SK-N-SH (cell line): Measurements from ENCODE around the gene IL3.

ENCODE experiments used
- CTCF ChIP-seq: fragments of 200-600 bp; sonication (generic); IDR thresholded peaks from 2 replicates; pipeline ENCODE4 v1.6.1; 2017; ENCODE audit warnings: antibody characterized with exemption, mild to moderate bottlenecking, moderate library complexity
- EP300 ChIP-seq, 2 experiments: IDR thresholded peaks; 2 replicates each; pipeline versions ENCODE4 v1.4.0 to v1.6.1; 2012; ENCODE audit warnings: borderline replicate concordance in 1 of 2, low read depth in 1 of 2, low read length in 1 of 2
- EZH2phosphoT487 ChIP-seq: fragments of 200-600 bp; sonication (generic); IDR thresholded peaks from 2 replicates; pipeline ENCODE4 v1.6.1; 2017; ENCODE audit warnings: low read depth, mixed run types, mild to moderate bottlenecking, antibody characterized with exemption, moderate library complexity, borderline replicate concordance
- GABPA ChIP-seq: IDR thresholded peaks from 2 replicates; pipeline ENCODE4 v1.4.0; 2012; ENCODE audit warnings: low read depth, mild to moderate bottlenecking
- JUND ChIP-seq: IDR thresholded peaks from 2 replicates; pipeline ENCODE4 v1.4.0; 2012
- MAX ChIP-seq: IDR thresholded peaks from 2 replicates; pipeline ENCODE4 v1.4.0; 2012; ENCODE audit warnings: low read depth
- POLR2AphosphoS5 ChIP-seq: IDR thresholded peaks from 2 replicates; pipeline ENCODE4 v1.6.1; 2012; ENCODE audit warnings: low read depth, low read length
- RCOR1 ChIP-seq: fragments of 150-350 bp; IDR thresholded peaks from 2 replicates; pipeline ENCODE4 v1.6.1; 2017; ENCODE audit warnings: antibody characterized with exemption, low read length
- SIN3A ChIP-seq: IDR thresholded peaks from 2 replicates; pipeline ENCODE4 v1.6.1; 2012; ENCODE audit warnings: low read depth, mild to moderate bottlenecking, low read length, moderate library complexity, borderline replicate concordance
- TAF1 ChIP-seq: IDR thresholded peaks from 2 replicates; pipeline ENCODE4 v1.6.1; 2012; ENCODE audit warnings: low read depth, mild to moderate bottlenecking, low read length, moderate library complexity, borderline replicate concordance
- TCF12 ChIP-seq: IDR thresholded peaks from 2 replicates; pipeline ENCODE4 v1.4.0; 2012
- USF2 ChIP-seq: fragments of 150-350 bp; IDR thresholded peaks from 2 replicates; pipeline ENCODE4 v1.6.1; 2017; ENCODE audit warnings: antibody characterized with exemption, low read length, low read depth, borderline replicate concordance
- ZBTB33 ChIP-seq: IDR thresholded peaks from 2 replicates; pipeline ENCODE4 v1.4.0; 2012; ENCODE audit warnings: low read depth, borderline replicate concordance

- TF ChIP-seq ZBTB33 (no peak), MAX (no peak), CTCF (no peak), JUND (no peak), TAF1 (no peak), SIN3A (no peak), TCF12 (no peak), EZH2phosphoT487 (no peak), POLR2AphosphoS5 (no peak), GABPA (no peak), USF2 (no peak), RCOR1 (no peak), EP300 (IDR thresholded peaks at IDR 0.05; ENCODE audit: borderline replicate concordance in 1 of 2, low read depth in 1 of 2, low read length in 1 of 2) (no peak)
Measured at GRCh38 chr5:132013711-132014110, 46.7 kb upstream of the IL3 start.
